ENCODE results near the gene KRT39. TPM values are rescaled to one million over a fixed set of nuclear protein-coding genes. Genes with fewer than 3 reads are reported as not detected.

KRT39 gene
- total and polyA plus RNA-seq, 2 experiments from 2014 or later = not detected

GRCh38 chr17:40980596-40980995 lies 13.8 kb upstream of the KRT39 start:
- Histone ChIP-seq H3K27me3 (ENCODE audit: insufficient read depth) (no peaks in the 10 kb centered on the region), H2AFZ (peak overlapping the region; percentile 84), H3K4me3 (no peak overlapping the region), H3K4me1 (ENCODE audit: insufficient read depth) (0 out of 2 replicates have a peak, but pooled peaks cover 3% of the 10 kb centered on the region), H4K20me1 (replicated peaks; ENCODE audit: insufficient read depth) (no peaks in the 10 kb centered on the region), H3F3A (replicated peaks; ENCODE audit: low read depth) (no peaks in the 10 kb centered on the region), H3K9me2 (ENCODE audit: insufficient read depth) (0 out of 2 replicates have a peak, but pooled peaks cover 3% of the 10 kb centered on the region), H3K4me2 (no peak overlapping the region), H3K36me3 (ENCODE audit: insufficient read depth) (no peaks in the 10 kb centered on the region), H3K79me2 (replicated peaks; ENCODE audit: insufficient read depth) (no peaks in the 10 kb centered on the region), H3K27ac (ENCODE audit: low read depth) (no peak overlapping the region)
- Mint-ChIP-seq H3K36me3 (ENCODE audit: low read depth) (no peaks in the 10 kb centered on the region), H3K27me3 (ENCODE audit: insufficient read depth, low read depth, poor library complexity) (peaks cover 6% of the 10 kb centered on the region), H3K4me1 (peaks cover 11% of the 10 kb centered on the region; the same call in 2 of the 3 replicates), H3K9me3 (no peaks in the 10 kb centered on the region), H3K4me3 (no peak overlapping the region), H3K27ac (no peak overlapping the region)
- DNase-seq (ENCODE audit: low spot score) (no peak), ATAC-seq (no peak)
- TF ChIP-seq CTCF (conservative IDR thresholded peaks at IDR 0.05; ENCODE audit: low read depth in 2 of 2) = no peak
- TF ChIP-seq POLR2AphosphoS5 (IDR thresholded peaks at IDR 0.05; ENCODE audit: low read depth) = no peak
- no peak for TF ChIP-seq ZNF462 (CRISPR knock-in tag; IDR thresholded peaks at IDR 0.05)
- no peak for TF ChIP-seq JUNB (IDR thresholded peaks at IDR 0.05; ENCODE audit: unreplicated experiment)
- TF ChIP-seq EZH2 (IDR thresholded peaks at IDR 0.05; ENCODE audit: low read depth, unreplicated experiment) = no peak
- no peak for TF ChIP-seq ZNF331 (CRISPR knock-in tag; IDR thresholded peaks at IDR 0.05; ENCODE audit: low read depth)
- TF ChIP-seq CREB1 (CRISPR knock-in tag; IDR thresholded peaks at IDR 0.05; ENCODE audit: low read depth) = no peak

All from GM23338 (cell line).